ENCODE data around the gene BRD7.

The BRD7 gene

GRCh38 chr16:50288920-50289319, 79.9 kb downstream of the BRD7 start:
- no peak for DNase-seq (ENCODE audit: low read depth)

- DNase-seq (ENCODE audit: low read depth), result no peak
These were observed 80.8 kb downstream of the BRD7 start for GRCh38 chr16:50288026-50288425.

GRCh38 chr16:50286681-50287080, 82.1 kb downstream of the BRD7 start:
- no peak for DNase-seq (ENCODE audit: low read depth)

- DNase-seq (ENCODE audit: low read depth), result no peak
These were observed 83.3 kb downstream of the BRD7 start for GRCh38 chr16:50285406-50286003.

GRCh38 chr16:50284131-50284911, 84.5 kb downstream of the BRD7 start:
- DNase-seq (ENCODE audit: low read depth), result no peak

GRCh38 chr16:50282955-50283631, 85.7 kb downstream of the BRD7 start:
- DNase-seq (ENCODE audit: low read depth), result no peak

- no peak for DNase-seq (ENCODE audit: low read depth)
These were observed 86.7 kb downstream of the BRD7 start for GRCh38 chr16:50282010-50282538.

GRCh38 chr16:50281391-50282009, 87.3 kb downstream of the BRD7 start:
- DNase-seq (ENCODE audit: low read depth), result no peak

GRCh38 chr16:50280932-50281331, 87.9 kb downstream of the BRD7 start:
- DNase-seq (ENCODE audit: low read depth), result no peak

- no peak for DNase-seq (ENCODE audit: low read depth)
These were observed 89.3 kb downstream of the BRD7 start for GRCh38 chr16:50279504-50279865.

- DNase-seq (ENCODE audit: low read depth), result no peak
These were observed 90.5 kb downstream of the BRD7 start for GRCh38 chr16:50278251-50278650.

- no peak for DNase-seq (ENCODE audit: low read depth)
These were observed 91.8 kb downstream of the BRD7 start for GRCh38 chr16:50276801-50277555.

- DNase-seq (ENCODE audit: low read depth), result no peak
These were observed 92.5 kb downstream of the BRD7 start for GRCh38 chr16:50276326-50276640.

- DNase-seq (ENCODE audit: low read depth), result no peak
These were observed 93.1 kb downstream of the BRD7 start for GRCh38 chr16:50275428-50276325.

- no peak for DNase-seq (ENCODE audit: low read depth)
These were observed 93.7 kb downstream of the BRD7 start for GRCh38 chr16:50275098-50275415.

- DNase-seq (ENCODE audit: low read depth), result no peak
These were observed 94.3 kb downstream of the BRD7 start for GRCh38 chr16:50274326-50275097.

GRCh38 chr16:50273888-50274325, 94.9 kb downstream of the BRD7 start:
- no peak for DNase-seq (ENCODE audit: low read depth)

- DNase-seq (ENCODE audit: low read depth), result no peak
These were observed 95.5 kb downstream of the BRD7 start for GRCh38 chr16:50273382-50273690.

- DNase-seq (ENCODE audit: low read depth), result no peak
These were observed 96.0 kb downstream of the BRD7 start for GRCh38 chr16:50272687-50273381.

GRCh38 chr16:50272111-50272571, 96.6 kb downstream of the BRD7 start:
- no peak for DNase-seq (ENCODE audit: low read depth)
